A673 (cell line): ENCODE data around the gene ENOX2.

Experiments
- EZH2 ChIP-seq: fragments of 200-600 bp; sonication (generic); IDR thresholded peaks from 2 replicates; pipeline ENCODE4 v1.6.1; 2017; ENCODE audit warnings: borderline replicate concordance, low read depth, mild to moderate bottlenecking, mixed read lengths, antibody characterized with exemption, low read length; ENCODE audit not compliant: poor library complexity, severe bottlenecking
- TF ChIP-seq, protein P1 (sequence below): fragments of 300-800, 200-600 bp; sonication (generic); conservative IDR thresholded peaks from 2 replicates; pipeline ENCODE4 v1.5.1; 2017; ENCODE audit warnings: low read depth, mild to moderate bottlenecking, antibody characterized with exemption, low read length, moderate library complexity, mixed read lengths

DNA sequence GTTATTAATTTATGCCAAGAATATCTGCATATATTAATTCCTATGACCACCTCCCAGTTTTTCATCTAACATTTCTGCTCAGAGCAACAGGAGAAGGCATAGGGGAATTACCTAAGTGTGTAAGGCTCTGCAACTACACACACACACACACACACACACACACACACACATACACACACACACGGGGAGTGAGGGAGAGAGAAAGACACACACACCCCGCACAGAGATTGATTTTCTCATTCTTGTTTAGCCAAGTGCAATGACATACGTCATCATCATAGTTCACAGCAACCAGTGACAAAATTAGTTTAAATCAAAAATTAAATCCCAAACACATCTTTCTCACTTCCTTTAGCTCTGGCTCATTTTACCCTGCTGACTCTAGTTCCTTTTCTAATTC is 298.1 kb downstream of the ENOX2 start:
- TF ChIP-seq, protein P1, sequence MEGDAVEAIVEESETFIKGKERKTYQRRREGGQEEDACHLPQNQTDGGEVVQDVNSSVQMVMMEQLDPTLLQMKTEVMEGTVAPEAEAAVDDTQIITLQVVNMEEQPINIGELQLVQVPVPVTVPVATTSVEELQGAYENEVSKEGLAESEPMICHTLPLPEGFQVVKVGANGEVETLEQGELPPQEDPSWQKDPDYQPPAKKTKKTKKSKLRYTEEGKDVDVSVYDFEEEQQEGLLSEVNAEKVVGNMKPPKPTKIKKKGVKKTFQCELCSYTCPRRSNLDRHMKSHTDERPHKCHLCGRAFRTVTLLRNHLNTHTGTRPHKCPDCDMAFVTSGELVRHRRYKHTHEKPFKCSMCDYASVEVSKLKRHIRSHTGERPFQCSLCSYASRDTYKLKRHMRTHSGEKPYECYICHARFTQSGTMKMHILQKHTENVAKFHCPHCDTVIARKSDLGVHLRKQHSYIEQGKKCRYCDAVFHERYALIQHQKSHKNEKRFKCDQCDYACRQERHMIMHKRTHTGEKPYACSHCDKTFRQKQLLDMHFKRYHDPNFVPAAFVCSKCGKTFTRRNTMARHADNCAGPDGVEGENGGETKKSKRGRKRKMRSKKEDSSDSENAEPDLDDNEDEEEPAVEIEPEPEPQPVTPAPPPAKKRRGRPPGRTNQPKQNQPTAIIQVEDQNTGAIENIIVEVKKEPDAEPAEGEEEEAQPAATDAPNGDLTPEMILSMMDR, result no peak
- TF ChIP-seq EZH2, result no peak
